GM12892 (cell line): Measurements from ENCODE around the gene NLRP1.

ENCODE experiments used
- POLR2A ChIP-seq: IDR thresholded peaks from 2 replicates; pipeline ENCODE4 v1.6.1; 2011; ENCODE audit warnings: low read depth, low read length, control low read depth
- POLR2AphosphoS5 ChIP-seq: IDR thresholded peaks from 2 replicates; pipeline ENCODE4 v1.6.1; 2011; ENCODE audit warnings: low read depth, low read length, control low read depth
- TAF1 ChIP-seq: IDR thresholded peaks from 2 replicates; pipeline ENCODE4 v1.6.1; 2011; ENCODE audit warnings: low read depth, mild to moderate bottlenecking, control low read depth, low read length, borderline replicate concordance

DNA sequence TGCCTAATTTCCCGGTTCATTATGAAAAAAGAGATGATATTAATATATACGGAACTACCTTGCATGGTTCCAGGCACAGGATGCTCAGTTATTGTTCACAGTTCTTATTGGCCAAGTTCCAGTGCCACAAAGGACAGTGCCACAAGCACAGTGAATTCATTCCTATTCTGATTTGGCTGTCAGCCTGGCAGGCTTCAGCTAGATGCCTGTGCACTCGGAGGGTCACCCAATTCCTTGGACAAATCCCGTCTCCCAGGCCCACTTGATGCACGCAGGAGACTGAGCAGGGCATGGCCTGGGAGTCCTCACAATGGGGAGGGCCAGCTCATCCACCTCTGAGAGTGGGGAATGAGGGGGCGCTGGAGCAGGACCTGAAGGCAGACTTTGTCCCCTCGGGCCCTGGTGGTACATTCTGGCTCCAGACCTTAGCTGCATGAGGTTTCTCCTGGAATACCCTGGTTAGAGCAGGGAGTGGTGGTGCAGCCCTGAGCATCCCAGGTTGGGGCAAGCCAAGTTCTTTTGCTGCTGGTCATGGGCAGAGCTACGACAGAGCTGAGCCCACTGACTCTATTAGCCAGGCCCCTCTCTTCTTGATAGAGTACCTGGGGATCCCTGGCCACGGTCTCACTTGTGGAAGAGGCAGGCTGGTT, 56.6 kb downstream of the NLRP1 start:
- TF ChIP-seq POLR2A, result no peak
- TF ChIP-seq POLR2AphosphoS5, result no peak
- no peak for TF ChIP-seq TAF1
